ENCODE measurements around the gene FAM117B.

GRCh38 chr2:202720226-202720625 is 85.5 kb downstream of the FAM117B start:
- TF ChIP-seq RFX5 (IDR thresholded peaks at IDR 0.05) = no peak
- TF ChIP-seq POLR2A (IDR thresholded peaks at IDR 0.05; ENCODE audit: low read length) = no peak
- TF ChIP-seq CBX8 (IDR thresholded peaks at IDR 0.05) = no peak
- TF ChIP-seq, protein P1, sequence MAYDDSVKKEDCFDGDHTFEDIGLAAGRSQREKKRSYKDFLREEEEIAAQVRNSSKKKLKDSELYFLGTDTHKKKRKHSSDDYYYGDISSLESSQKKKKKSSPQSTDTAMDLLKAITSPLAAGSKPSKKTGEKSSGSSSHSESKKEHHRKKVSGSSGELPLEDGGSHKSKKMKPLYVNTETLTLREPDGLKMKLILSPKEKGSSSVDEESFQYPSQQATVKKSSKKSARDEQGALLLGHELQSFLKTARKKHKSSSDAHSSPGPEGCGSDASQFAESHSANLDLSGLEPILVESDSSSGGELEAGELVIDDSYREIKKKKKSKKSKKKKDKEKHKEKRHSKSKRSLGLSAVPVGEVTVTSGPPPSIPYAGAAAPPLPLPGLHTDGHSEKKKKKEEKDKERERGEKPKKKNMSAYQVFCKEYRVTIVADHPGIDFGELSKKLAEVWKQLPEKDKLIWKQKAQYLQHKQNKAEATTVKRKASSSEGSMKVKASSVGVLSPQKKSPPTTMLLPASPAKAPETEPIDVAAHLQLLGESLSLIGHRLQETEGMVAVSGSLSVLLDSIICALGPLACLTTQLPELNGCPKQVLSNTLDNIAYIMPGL (CRISPR knock-in tag; IDR thresholded peaks at IDR 0.05; ENCODE audit: borderline replicate concordance) = no peak
- TF ChIP-seq, protein P2, sequence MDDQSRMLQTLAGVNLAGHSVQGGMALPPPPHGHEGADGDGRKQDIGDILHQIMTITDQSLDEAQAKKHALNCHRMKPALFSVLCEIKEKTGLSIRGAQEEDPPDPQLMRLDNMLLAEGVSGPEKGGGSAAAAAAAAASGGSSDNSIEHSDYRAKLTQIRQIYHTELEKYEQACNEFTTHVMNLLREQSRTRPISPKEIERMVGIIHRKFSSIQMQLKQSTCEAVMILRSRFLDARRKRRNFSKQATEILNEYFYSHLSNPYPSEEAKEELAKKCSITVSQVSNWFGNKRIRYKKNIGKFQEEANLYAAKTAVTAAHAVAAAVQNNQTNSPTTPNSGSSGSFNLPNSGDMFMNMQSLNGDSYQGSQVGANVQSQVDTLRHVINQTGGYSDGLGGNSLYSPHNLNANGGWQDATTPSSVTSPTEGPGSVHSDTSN (IDR thresholded peaks at IDR 0.05) = no peak
- TF ChIP-seq, protein P3, sequence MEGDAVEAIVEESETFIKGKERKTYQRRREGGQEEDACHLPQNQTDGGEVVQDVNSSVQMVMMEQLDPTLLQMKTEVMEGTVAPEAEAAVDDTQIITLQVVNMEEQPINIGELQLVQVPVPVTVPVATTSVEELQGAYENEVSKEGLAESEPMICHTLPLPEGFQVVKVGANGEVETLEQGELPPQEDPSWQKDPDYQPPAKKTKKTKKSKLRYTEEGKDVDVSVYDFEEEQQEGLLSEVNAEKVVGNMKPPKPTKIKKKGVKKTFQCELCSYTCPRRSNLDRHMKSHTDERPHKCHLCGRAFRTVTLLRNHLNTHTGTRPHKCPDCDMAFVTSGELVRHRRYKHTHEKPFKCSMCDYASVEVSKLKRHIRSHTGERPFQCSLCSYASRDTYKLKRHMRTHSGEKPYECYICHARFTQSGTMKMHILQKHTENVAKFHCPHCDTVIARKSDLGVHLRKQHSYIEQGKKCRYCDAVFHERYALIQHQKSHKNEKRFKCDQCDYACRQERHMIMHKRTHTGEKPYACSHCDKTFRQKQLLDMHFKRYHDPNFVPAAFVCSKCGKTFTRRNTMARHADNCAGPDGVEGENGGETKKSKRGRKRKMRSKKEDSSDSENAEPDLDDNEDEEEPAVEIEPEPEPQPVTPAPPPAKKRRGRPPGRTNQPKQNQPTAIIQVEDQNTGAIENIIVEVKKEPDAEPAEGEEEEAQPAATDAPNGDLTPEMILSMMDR (IDR thresholded peaks at IDR 0.05) = no peak
- no peak for TF ChIP-seq CHD4 (IDR thresholded peaks at IDR 0.05; ENCODE audit: borderline replicate concordance)
- no peak for TF ChIP-seq CEBPB (IDR thresholded peaks at IDR 0.05)
- no peak for TF ChIP-seq BHLHE40 (IDR thresholded peaks at IDR 0.05; ENCODE audit: low read depth, low read length)
- no peak for TF ChIP-seq SMC3 (IDR thresholded peaks at IDR 0.05)
